ENCODE measurements around the gene WNK1.

DNA sequence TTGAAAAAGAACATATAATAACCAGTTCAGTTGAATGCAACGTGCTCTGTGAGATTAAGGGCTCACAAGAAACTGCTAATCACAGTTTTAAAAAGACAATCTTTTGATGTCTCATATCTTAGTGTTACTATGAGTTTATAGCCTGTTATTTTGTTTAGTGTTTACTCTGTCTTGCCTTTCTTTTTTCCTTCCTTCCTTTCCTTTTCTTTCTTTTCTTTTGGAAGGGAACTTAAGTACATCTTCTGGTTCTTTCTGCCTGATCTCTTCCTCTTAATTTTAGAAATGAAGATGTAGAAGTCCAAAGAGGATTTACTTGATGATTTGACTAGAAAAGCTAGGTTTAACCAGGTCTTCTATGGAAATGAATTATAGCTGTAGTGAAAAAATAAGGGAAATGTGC, 38.2 kb downstream of the WNK1 start:
- TF ChIP-seq, protein P1, sequence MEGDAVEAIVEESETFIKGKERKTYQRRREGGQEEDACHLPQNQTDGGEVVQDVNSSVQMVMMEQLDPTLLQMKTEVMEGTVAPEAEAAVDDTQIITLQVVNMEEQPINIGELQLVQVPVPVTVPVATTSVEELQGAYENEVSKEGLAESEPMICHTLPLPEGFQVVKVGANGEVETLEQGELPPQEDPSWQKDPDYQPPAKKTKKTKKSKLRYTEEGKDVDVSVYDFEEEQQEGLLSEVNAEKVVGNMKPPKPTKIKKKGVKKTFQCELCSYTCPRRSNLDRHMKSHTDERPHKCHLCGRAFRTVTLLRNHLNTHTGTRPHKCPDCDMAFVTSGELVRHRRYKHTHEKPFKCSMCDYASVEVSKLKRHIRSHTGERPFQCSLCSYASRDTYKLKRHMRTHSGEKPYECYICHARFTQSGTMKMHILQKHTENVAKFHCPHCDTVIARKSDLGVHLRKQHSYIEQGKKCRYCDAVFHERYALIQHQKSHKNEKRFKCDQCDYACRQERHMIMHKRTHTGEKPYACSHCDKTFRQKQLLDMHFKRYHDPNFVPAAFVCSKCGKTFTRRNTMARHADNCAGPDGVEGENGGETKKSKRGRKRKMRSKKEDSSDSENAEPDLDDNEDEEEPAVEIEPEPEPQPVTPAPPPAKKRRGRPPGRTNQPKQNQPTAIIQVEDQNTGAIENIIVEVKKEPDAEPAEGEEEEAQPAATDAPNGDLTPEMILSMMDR (IDR thresholded peaks at IDR 0.05): no peak
- no peak for TF ChIP-seq POLR2A (IDR thresholded peaks at IDR 0.05)

Data from adrenal gland (tissue), 5 donors.